ENCODE results near the gene CTR9. TPM values are rescaled to one million over a fixed set of nuclear protein-coding genes. Genes with fewer than 3 reads are reported as not detected.

CTR9 gene
- total and polyA plus RNA-seq, 2 of the 13 experiments (the other 11 are each of a cell fraction or from before 2014, with no cell fraction given) = 6.6 to 22.1 TPM

DNA sequence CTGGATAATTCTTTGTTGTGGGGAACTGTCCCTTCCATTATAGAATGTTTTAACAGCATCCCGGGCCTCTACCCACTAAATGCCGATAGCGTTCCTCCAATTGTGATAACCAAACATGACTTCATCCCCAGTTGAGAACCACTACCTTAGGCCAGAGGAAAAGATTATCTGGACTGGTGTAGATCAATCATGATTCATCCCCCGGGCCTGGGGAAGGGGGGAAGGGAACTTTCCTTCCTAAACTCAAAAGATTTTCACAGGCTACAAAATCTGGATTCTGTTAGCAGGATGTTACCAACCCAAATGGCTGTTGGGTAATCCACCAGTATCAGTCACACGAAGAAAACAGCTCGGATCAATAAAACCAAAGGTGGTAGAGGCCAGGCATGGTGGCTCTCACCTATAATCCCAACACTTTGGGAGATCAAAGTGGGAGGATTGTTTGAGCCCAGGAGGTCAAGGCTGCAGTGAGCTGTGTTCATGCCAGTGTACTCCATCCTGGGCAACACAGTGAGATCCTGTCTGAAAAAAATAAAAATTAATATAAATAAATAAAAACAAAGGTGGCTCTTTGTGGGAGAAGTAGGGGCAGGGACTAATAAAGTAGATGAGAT lies 10.1 kb downstream of the CTR9 start (continued):
- TF ChIP-seq ZNF724P (CRISPR knock-in tag; IDR thresholded peaks at IDR 0.05; ENCODE audit: borderline replicate concordance) = no peak
- TF ChIP-seq NR2F1 (CRISPR knock-in tag; IDR thresholded peaks at IDR 0.05) = peak; percentile 45 to 92; a peak in 3 of 4 replicates
- no peak for TF ChIP-seq ZFP36 (IDR thresholded peaks at IDR 0.05; ENCODE audit: borderline replicate concordance, low read depth, low read length, partially characterized antibody)
- peak; percentile 77 for TF ChIP-seq HNF4A (CRISPR knock-in tag; IDR thresholded peaks at IDR 0.05)
- peak; percentile 33; the same call in 1 of the 2 replicates for TF ChIP-seq MEIS1 (CRISPR knock-in tag; IDR thresholded peaks at IDR 0.05; ENCODE audit: borderline replicate concordance)
- TF ChIP-seq ZNF687 (CRISPR knock-in tag; IDR thresholded peaks at IDR 0.05) = no peak
- TF ChIP-seq RCOR2 (CRISPR knock-in tag; IDR thresholded peaks at IDR 0.05) = 0 out of 2 replicates have a peak, but pooled peaks have one; percentile 22
- TF ChIP-seq ZKSCAN1 (IDR thresholded peaks at IDR 0.05; ENCODE audit: low read length) = no peak
- TF ChIP-seq NR2F6 (IDR thresholded peaks at IDR 0.05) = peak; percentile 78
- peak; percentile 89 for TF ChIP-seq NR2F6 (CRISPR knock-in tag; IDR thresholded peaks at IDR 0.05)
- peak; percentile 89 for TF ChIP-seq ONECUT2 (CRISPR knock-in tag; IDR thresholded peaks at IDR 0.05)
- TF ChIP-seq TBX3 (IDR thresholded peaks at IDR 0.05; ENCODE audit: borderline replicate concordance) = peak; percentile 72
- TF ChIP-seq PAWR (CRISPR knock-in tag; IDR thresholded peaks at IDR 0.05; ENCODE audit: borderline replicate concordance) = no peak
- no peak for TF ChIP-seq ZNF256 (CRISPR knock-in tag; conservative IDR thresholded peaks at IDR 0.05)
- no peak for TF ChIP-seq MAFF (IDR thresholded peaks at IDR 0.05; ENCODE audit: low read depth, low read length)
- TF ChIP-seq TOPORS (CRISPR knock-in tag; IDR thresholded peaks at IDR 0.05) = no peak
- peak; percentile 81; the same call in 1 of the 2 replicates for TF ChIP-seq ZMYM3 (CRISPR knock-in tag; IDR thresholded peaks at IDR 0.05)
- TF ChIP-seq ZNF772 (CRISPR knock-in tag; IDR thresholded peaks at IDR 0.05) = no peak
- TF ChIP-seq ZNF75D (CRISPR knock-in tag; IDR thresholded peaks at IDR 0.05; ENCODE audit: borderline replicate concordance) = no peak
- TF ChIP-seq ZNF33B (CRISPR knock-in tag; IDR thresholded peaks at IDR 0.05) = no peak
- TF ChIP-seq, protein P1, sequence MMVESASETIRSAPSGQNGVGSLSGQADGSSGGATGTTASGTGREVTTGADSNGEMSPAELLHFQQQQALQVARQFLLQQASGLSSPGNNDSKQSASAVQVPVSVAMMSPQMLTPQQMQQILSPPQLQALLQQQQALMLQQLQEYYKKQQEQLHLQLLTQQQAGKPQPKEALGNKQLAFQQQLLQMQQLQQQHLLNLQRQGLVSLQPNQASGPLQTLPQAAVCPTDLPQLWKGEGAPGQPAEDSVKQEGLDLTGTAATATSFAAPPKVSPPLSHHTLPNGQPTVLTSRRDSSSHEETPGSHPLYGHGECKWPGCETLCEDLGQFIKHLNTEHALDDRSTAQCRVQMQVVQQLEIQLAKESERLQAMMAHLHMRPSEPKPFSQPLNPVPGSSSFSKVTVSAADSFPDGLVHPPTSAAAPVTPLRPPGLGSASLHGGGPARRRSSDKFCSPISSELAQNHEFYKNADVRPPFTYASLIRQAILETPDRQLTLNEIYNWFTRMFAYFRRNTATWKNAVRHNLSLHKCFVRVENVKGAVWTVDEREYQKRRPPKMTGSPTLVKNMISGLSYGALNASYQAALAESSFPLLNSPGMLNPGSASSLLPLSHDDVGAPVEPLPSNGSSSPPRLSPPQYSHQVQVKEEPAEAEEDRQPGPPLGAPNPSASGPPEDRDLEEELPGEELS (CRISPR knock-in tag; IDR thresholded peaks at IDR 0.05) = 0 out of 2 replicates have a peak, but pooled peaks have one; percentile 19
- TF ChIP-seq ZBTB38 (CRISPR knock-in tag; IDR thresholded peaks at IDR 0.05) = no peak
- TF ChIP-seq KDM1A (CRISPR knock-in tag; IDR thresholded peaks at IDR 0.05) = 0 out of 2 replicates have a peak, but pooled peaks have one; percentile 42
- TF ChIP-seq ZSCAN9 (CRISPR knock-in tag; IDR thresholded peaks at IDR 0.05; ENCODE audit: borderline replicate concordance) = no peak
- no peak for TF ChIP-seq ZNF891 (CRISPR knock-in tag; IDR thresholded peaks at IDR 0.05)
- TF ChIP-seq HNRNPUL1 (IDR thresholded peaks at IDR 0.05; ENCODE audit: low read depth, low read length) = no peak
- no peak for TF ChIP-seq SETDB1 (CRISPR knock-in tag; IDR thresholded peaks at IDR 0.05; ENCODE audit: borderline replicate concordance)

Data from HepG2 (cell line).